HG02938 (cell line): ENCODE data around the gene MYH15.

Source experiments
- ATAC-seq: cut with Tn5 transposase; IDR thresholded peaks from one replicate; pipeline ENCODE4 v1.9.1; 2021; ENCODE audit warnings: mild to moderate bottlenecking, moderate library complexity; ENCODE audit not compliant: unreplicated experiment

Gene MYH15

GRCh38 chr3:108510496-108510895, at the start of gene MYH15:
Gene MYH15 (minus strand): TSS chr3:108510596. CDS start chr3:108510530, 66 bp downstream.
- ATAC-seq = no peak

GRCh38 chr3:108555966-108556581, 45.7 kb upstream of the MYH15 start:
- ATAC-seq = no peak

GRCh38 chr3:108554913-108555571, 44.6 kb upstream of the MYH15 start:
- no peak for ATAC-seq

- no peak for ATAC-seq
Measured at GRCh38 chr3:108554229-108554628, 43.8 kb upstream of the MYH15 start.

- no peak for ATAC-seq
Measured at GRCh38 chr3:108552267-108553159, 42.1 kb upstream of the MYH15 start.

- ATAC-seq = no peak
Measured at GRCh38 chr3:108548886-108549285, 38.5 kb upstream of the MYH15 start.

- no peak for ATAC-seq
Measured at GRCh38 chr3:108548304-108548703, 37.9 kb upstream of the MYH15 start.

GRCh38 chr3:108546692-108547091, 36.3 kb upstream of the MYH15 start:
- ATAC-seq = peak; percentile 54

- no peak for ATAC-seq
Measured at GRCh38 chr3:108546247-108546646, 35.9 kb upstream of the MYH15 start.

GRCh38 chr3:108538083-108538482, 27.7 kb upstream of the MYH15 start:
- ATAC-seq = no peak

- ATAC-seq = peak; percentile 91
Measured at GRCh38 chr3:108528459-108529252, 18.3 kb upstream of the MYH15 start.

GRCh38 chr3:108527817-108528216, 17.4 kb upstream of the MYH15 start:
- no peak for ATAC-seq

- ATAC-seq = no peak
Measured at GRCh38 chr3:108527109-108527508, 16.7 kb upstream of the MYH15 start.

- no peak for ATAC-seq
Measured at GRCh38 chr3:108525971-108526370, 15.6 kb upstream of the MYH15 start.

- ATAC-seq = no peak
Measured at GRCh38 chr3:108525256-108525655, 14.9 kb upstream of the MYH15 start.

- no peak for ATAC-seq
Measured at GRCh38 chr3:108524537-108524936, 14.1 kb upstream of the MYH15 start.

- ATAC-seq = no peak
Measured at GRCh38 chr3:108518895-108519294, 8.5 kb upstream of the MYH15 start.

GRCh38 chr3:108516881-108517280, 6.5 kb upstream of the MYH15 start:
- ATAC-seq = no peak

GRCh38 chr3:108513961-108514360, 3.6 kb upstream of the MYH15 start:
- ATAC-seq = no peak

GRCh38 chr3:108512671-108513070, 2.3 kb upstream of the MYH15 start:
- no peak for ATAC-seq

GRCh38 chr3:108511490-108511889, 1.1 kb upstream of the MYH15 start:
- no peak for ATAC-seq
